ENCODE measurements around the gene WDR6. TPM values are rescaled to one million over a fixed set of nuclear protein-coding genes. Genes with fewer than 3 reads are reported as not detected.

WDR6 gene
- 100 to 1,000 TPM; 147 to 163 (median 155) TPM for total RNA-seq

GRCh38 chr3:49007068-49007770 lies at the start of gene WDR6:
TSS of gene WDR6 (plus strand) at chr3:49007391. CDS start at chr3:49007432, 41 bp downstream.
- peak within 1 kb of the TSS; percentile 98 for H3K4me3 Mint-ChIP-seq
- H3K27me3 Mint-ChIP-seq (ENCODE audit: low read depth), result no peaks in the 10 kb centered on the region
- peak; percentile 92 to 93 for ATAC-seq
- peak; percentile 97 for DNase-seq
- no peaks in the 10 kb centered on the region for H3K9me3 Mint-ChIP-seq
- peaks cover 3% of the 10 kb centered on the region for H3K36me3 Mint-ChIP-seq (ENCODE audit: insufficient read depth)
- peaks cover 19% of the 10 kb centered on the region for H3K4me1 Mint-ChIP-seq (ENCODE audit: low read depth)

GRCh38 chr3:48960841-48961413 lies 46.3 kb upstream of the WDR6 start:
- H3K4me3 Mint-ChIP-seq, result no peak overlapping the region
- peaks cover 25% of the 10 kb centered on the region for H3K36me3 Mint-ChIP-seq (ENCODE audit: insufficient read depth)
- H3K9me3 Mint-ChIP-seq, result no peaks in the 10 kb centered on the region
- ATAC-seq (no peak), DNase-seq (no peak)
- H3K4me1 Mint-ChIP-seq (ENCODE audit: low read depth), result peaks cover under 1% of the 10 kb centered on the region
- no peaks in the 10 kb centered on the region for H3K27me3 Mint-ChIP-seq (ENCODE audit: low read depth)

GRCh38 chr3:48962340-48962739 lies 44.9 kb upstream of the WDR6 start:
- H3K4me3 Mint-ChIP-seq, result no peak overlapping the region
- peaks cover 29% of the 10 kb centered on the region for H3K36me3 Mint-ChIP-seq (ENCODE audit: insufficient read depth)
- ATAC-seq (no peak), DNase-seq (no peak)
- peaks cover 8% of the 10 kb centered on the region for H3K4me1 Mint-ChIP-seq (ENCODE audit: low read depth)
- no peaks in the 10 kb centered on the region for H3K27me3 Mint-ChIP-seq (ENCODE audit: low read depth)
- no peaks in the 10 kb centered on the region for H3K9me3 Mint-ChIP-seq

GRCh38 chr3:48962939-48963338 lies 44.3 kb upstream of the WDR6 start:
- peaks cover 28% of the 10 kb centered on the region for H3K36me3 Mint-ChIP-seq (ENCODE audit: insufficient read depth)
- DNase-seq, result no peak
- H3K27me3 Mint-ChIP-seq (ENCODE audit: low read depth), result no peaks in the 10 kb centered on the region
- H3K4me3 Mint-ChIP-seq, result no peak overlapping the region
- no peaks in the 10 kb centered on the region for H3K9me3 Mint-ChIP-seq
- ATAC-seq, result no peak
- H3K4me1 Mint-ChIP-seq (ENCODE audit: low read depth), result peaks cover 8% of the 10 kb centered on the region

GRCh38 chr3:48963591-48963990 lies 43.6 kb upstream of the WDR6 start:
- Mint-ChIP-seq H3K9me3 (no peaks in the 10 kb centered on the region), H3K36me3 (ENCODE audit: insufficient read depth) (peaks cover 30% of the 10 kb centered on the region), H3K27me3 (ENCODE audit: low read depth) (no peaks in the 10 kb centered on the region), H3K4me3 (no peak overlapping the region), H3K4me1 (ENCODE audit: low read depth) (peaks cover 8% of the 10 kb centered on the region)
- ATAC-seq (no peak), DNase-seq (no peak)

GRCh38 chr3:48966367-48966766 lies 40.8 kb upstream of the WDR6 start:
- ATAC-seq (no peak), DNase-seq (no peak)
- Mint-ChIP-seq H3K4me3 (no peak overlapping the region), H3K36me3 (ENCODE audit: insufficient read depth) (peaks cover 39% of the 10 kb centered on the region), H3K9me3 (no peaks in the 10 kb centered on the region), H3K4me1 (ENCODE audit: low read depth) (peaks cover 8% of the 10 kb centered on the region), H3K27me3 (ENCODE audit: low read depth) (no peaks in the 10 kb centered on the region)

GRCh38 chr3:48966876-48967361 lies 40.3 kb upstream of the WDR6 start:
- H3K36me3 Mint-ChIP-seq (ENCODE audit: insufficient read depth), result peaks cover 42% of the 10 kb centered on the region

GRCh38 chr3:48970586-48970985 lies 36.6 kb upstream of the WDR6 start:
- Mint-ChIP-seq H3K27me3 (ENCODE audit: low read depth) (no peaks in the 10 kb centered on the region), H3K4me3 (no peak overlapping the region), H3K36me3 (ENCODE audit: insufficient read depth) (peaks cover 45% of the 10 kb centered on the region), H3K4me1 (ENCODE audit: low read depth) (peaks cover 8% of the 10 kb centered on the region), H3K9me3 (no peaks in the 10 kb centered on the region)
- ATAC-seq (no peak), DNase-seq (no peak)

More at GRCh38 chr3:48966876-48967361, 40.3 kb upstream of the WDR6 start:
- Mint-ChIP-seq H3K9me3 (no peaks in the 10 kb centered on the region), H3K4me3 (no peak overlapping the region), H3K27me3 (ENCODE audit: low read depth) (no peaks in the 10 kb centered on the region), H3K4me1 (ENCODE audit: low read depth) (peaks cover 8% of the 10 kb centered on the region)
- peak; percentile 21 for DNase-seq
- ATAC-seq, result peak; percentile 43 to 46

GRCh38 chr3:48974076-48974864 lies 32.9 kb upstream of the WDR6 start:
- H3K36me3 Mint-ChIP-seq (ENCODE audit: insufficient read depth), result peaks cover 49% of the 10 kb centered on the region
- no peak overlapping the region for H3K4me3 Mint-ChIP-seq
- ATAC-seq, result no peak

GRCh38 chr3:48979451-48979850 lies 27.7 kb upstream of the WDR6 start:
- Mint-ChIP-seq H3K4me3 (no peak overlapping the region), H3K36me3 (ENCODE audit: insufficient read depth) (peaks cover 43% of the 10 kb centered on the region), H3K27me3 (ENCODE audit: low read depth) (no peaks in the 10 kb centered on the region), H3K9me3 (no peaks in the 10 kb centered on the region), H3K4me1 (ENCODE audit: low read depth) (no peaks in the 10 kb centered on the region)
- ATAC-seq (no peak), DNase-seq (no peak)

More at GRCh38 chr3:48974076-48974864, 32.9 kb upstream of the WDR6 start:
- Mint-ChIP-seq H3K27me3 (ENCODE audit: low read depth) (no peaks in the 10 kb centered on the region), H3K9me3 (no peaks in the 10 kb centered on the region), H3K4me1 (ENCODE audit: low read depth) (no peaks in the 10 kb centered on the region)
- no peak for DNase-seq

GRCh38 chr3:48980295-48980694 lies 26.9 kb upstream of the WDR6 start:
- peaks cover 41% of the 10 kb centered on the region for H3K36me3 Mint-ChIP-seq (ENCODE audit: insufficient read depth)
- no peaks in the 10 kb centered on the region for H3K27me3 Mint-ChIP-seq (ENCODE audit: low read depth)
- ATAC-seq (no peak), DNase-seq (no peak)
- no peak overlapping the region for H3K4me3 Mint-ChIP-seq
- H3K9me3 Mint-ChIP-seq, result no peaks in the 10 kb centered on the region
- H3K4me1 Mint-ChIP-seq (ENCODE audit: low read depth), result no peaks in the 10 kb centered on the region

GRCh38 chr3:48982016-48982415 lies 25.2 kb upstream of the WDR6 start:
- peaks cover 34% of the 10 kb centered on the region for H3K36me3 Mint-ChIP-seq (ENCODE audit: insufficient read depth)

GRCh38 chr3:48982686-48983085 lies 24.5 kb upstream of the WDR6 start:
- DNase-seq, result no peak
- Mint-ChIP-seq H3K4me3 (no peak overlapping the region), H3K27me3 (ENCODE audit: low read depth) (no peaks in the 10 kb centered on the region), H3K9me3 (no peaks in the 10 kb centered on the region), H3K36me3 (ENCODE audit: insufficient read depth) (peaks cover 34% of the 10 kb centered on the region), H3K4me1 (ENCODE audit: low read depth) (peaks cover 1% of the 10 kb centered on the region)
- ATAC-seq, result no peak

More at GRCh38 chr3:48982016-48982415, 25.2 kb upstream of the WDR6 start:
- Mint-ChIP-seq H3K9me3 (no peaks in the 10 kb centered on the region), H3K27me3 (ENCODE audit: low read depth) (no peaks in the 10 kb centered on the region), H3K4me3 (no peak overlapping the region), H3K4me1 (ENCODE audit: low read depth) (no peaks in the 10 kb centered on the region)
- no peak for ATAC-seq
- no peak for DNase-seq

GRCh38 chr3:48983096-48983495 lies 24.1 kb upstream of the WDR6 start:
- DNase-seq, result no peak
- H3K36me3 Mint-ChIP-seq (ENCODE audit: insufficient read depth), result peaks cover 30% of the 10 kb centered on the region
- H3K4me3 Mint-ChIP-seq, result no peak overlapping the region
- H3K27me3 Mint-ChIP-seq (ENCODE audit: low read depth), result no peaks in the 10 kb centered on the region
- no peak for ATAC-seq
- H3K9me3 Mint-ChIP-seq, result no peaks in the 10 kb centered on the region
- H3K4me1 Mint-ChIP-seq (ENCODE audit: low read depth), result peaks cover 5% of the 10 kb centered on the region
